Vagina (tissue), 2 donors: ENCODE results near the gene FRRS1L.

Experiments used
- POLR2AphosphoS5 ChIP-seq, 2 donors: sonication (generic); formaldehyde crosslinking; IDR thresholded peaks; one replicate each; pipeline ENCODE4 v1.9.0; 2017; ENCODE audit warnings: antibody characterized with exemption in 2 of 2, mild to moderate bottlenecking in 2 of 2, low read depth in 1 of 2; ENCODE audit not compliant: insufficient read depth in 1 of 2
- TF ChIP-seq, protein P1 (sequence below), 3 experiments: fragments of 450-650 bp in 2 of 3; fragments of 200-600 bp in 1 of 3; sonication (generic) in 1 of 3; IDR thresholded peaks; one replicate each; pipeline ENCODE4 v1.5.1; 2017 to 2019; ENCODE audit warnings: antibody characterized with exemption in 3 of 3, mild to moderate bottlenecking in 2 of 3, moderate library complexity in 2 of 3

GRCh38 chr9:109087795-109088194, 79.3 kb downstream of the FRRS1L start:
- TF ChIP-seq, protein P1, sequence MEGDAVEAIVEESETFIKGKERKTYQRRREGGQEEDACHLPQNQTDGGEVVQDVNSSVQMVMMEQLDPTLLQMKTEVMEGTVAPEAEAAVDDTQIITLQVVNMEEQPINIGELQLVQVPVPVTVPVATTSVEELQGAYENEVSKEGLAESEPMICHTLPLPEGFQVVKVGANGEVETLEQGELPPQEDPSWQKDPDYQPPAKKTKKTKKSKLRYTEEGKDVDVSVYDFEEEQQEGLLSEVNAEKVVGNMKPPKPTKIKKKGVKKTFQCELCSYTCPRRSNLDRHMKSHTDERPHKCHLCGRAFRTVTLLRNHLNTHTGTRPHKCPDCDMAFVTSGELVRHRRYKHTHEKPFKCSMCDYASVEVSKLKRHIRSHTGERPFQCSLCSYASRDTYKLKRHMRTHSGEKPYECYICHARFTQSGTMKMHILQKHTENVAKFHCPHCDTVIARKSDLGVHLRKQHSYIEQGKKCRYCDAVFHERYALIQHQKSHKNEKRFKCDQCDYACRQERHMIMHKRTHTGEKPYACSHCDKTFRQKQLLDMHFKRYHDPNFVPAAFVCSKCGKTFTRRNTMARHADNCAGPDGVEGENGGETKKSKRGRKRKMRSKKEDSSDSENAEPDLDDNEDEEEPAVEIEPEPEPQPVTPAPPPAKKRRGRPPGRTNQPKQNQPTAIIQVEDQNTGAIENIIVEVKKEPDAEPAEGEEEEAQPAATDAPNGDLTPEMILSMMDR (IDR thresholded peaks at IDR 0.05), result no peak
- TF ChIP-seq POLR2AphosphoS5 (IDR thresholded peaks at IDR 0.05; ENCODE audit: insufficient read depth in 1 of 2, low read depth in 1 of 2), result no peak
